Measurements from ENCODE around the gene ZNF189. TPM values are rescaled to one million over a fixed set of nuclear protein-coding genes. Genes with fewer than 3 reads are reported as not detected.

Gene ZNF189
- total RNA-seq, 1 experiment from 2014 or later: 17.4 TPM

DNA sequence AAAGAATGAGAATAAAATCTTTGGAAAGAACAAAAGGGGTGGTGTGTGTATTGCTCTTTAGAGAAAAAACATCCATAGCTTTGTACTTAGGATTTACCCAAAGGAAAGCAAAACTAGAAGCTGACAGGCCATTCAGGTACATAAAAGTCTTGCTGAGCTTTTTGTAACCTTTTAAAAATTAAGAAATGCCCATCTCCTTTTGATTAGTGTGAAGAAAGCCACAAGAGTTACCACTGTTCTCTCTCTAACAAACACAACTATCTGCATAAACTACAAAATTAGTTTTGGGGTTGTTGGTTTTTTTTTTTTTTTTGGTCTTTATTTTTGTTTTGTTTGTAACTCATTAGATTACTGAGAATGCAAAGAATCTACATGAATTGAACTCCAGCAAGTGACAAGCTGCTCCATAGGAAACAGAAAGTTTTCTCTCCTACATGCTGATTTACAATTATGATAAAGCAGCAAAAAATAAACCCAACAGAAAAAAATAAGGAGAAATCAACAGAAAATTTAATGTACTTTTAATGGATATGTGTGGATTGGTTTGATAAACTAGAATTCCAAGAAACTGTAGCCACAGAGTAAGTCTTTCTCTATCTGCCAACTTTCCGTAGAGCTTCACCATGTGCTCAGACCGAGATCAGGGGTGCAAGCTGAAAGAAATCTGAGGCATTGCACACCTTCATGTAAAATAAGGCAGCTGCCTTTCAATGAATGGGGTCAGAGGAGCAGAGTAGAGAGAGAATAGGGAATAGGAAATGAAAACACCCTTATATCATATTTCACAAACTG lies 26.1 kb upstream of the ZNF189 start:
- H3K4me1 Mint-ChIP-seq (ENCODE audit: insufficient read depth, unreplicated experiment): no peaks in the 10 kb centered on the region
- CTCF ChIA-PET: interaction anchor here (0.6 to 5.2 kb wide), 5 partner anchors 10 to 1153 kb away, joined by 3 to 42 read pairs (median 3); no protein-coding TSS in a partner anchor

GRCh38 chr9:101375546-101375945 lies 23.1 kb upstream of the ZNF189 start:
- no peaks in the 10 kb centered on the region for H3K9me3 Mint-ChIP-seq (ENCODE audit: unreplicated experiment)
- TF ChIP-seq, protein P1, sequence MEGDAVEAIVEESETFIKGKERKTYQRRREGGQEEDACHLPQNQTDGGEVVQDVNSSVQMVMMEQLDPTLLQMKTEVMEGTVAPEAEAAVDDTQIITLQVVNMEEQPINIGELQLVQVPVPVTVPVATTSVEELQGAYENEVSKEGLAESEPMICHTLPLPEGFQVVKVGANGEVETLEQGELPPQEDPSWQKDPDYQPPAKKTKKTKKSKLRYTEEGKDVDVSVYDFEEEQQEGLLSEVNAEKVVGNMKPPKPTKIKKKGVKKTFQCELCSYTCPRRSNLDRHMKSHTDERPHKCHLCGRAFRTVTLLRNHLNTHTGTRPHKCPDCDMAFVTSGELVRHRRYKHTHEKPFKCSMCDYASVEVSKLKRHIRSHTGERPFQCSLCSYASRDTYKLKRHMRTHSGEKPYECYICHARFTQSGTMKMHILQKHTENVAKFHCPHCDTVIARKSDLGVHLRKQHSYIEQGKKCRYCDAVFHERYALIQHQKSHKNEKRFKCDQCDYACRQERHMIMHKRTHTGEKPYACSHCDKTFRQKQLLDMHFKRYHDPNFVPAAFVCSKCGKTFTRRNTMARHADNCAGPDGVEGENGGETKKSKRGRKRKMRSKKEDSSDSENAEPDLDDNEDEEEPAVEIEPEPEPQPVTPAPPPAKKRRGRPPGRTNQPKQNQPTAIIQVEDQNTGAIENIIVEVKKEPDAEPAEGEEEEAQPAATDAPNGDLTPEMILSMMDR (IDR thresholded peaks at IDR 0.05; ENCODE audit: unreplicated experiment): no peak
- CTCF ChIA-PET: interaction anchor here (3.1 kb wide), 1 partner anchor 13 kb away, joined by 28 read pairs; no protein-coding TSS in a partner anchor
- H3K27ac Mint-ChIP-seq (ENCODE audit: low read depth, unreplicated experiment): no peak overlapping the region
- DNase-seq (ENCODE audit: unreplicated experiment): no peak
- H3K4me1 Mint-ChIP-seq (ENCODE audit: insufficient read depth, unreplicated experiment): no peaks in the 10 kb centered on the region
- intact Hi-C loops (cut with micrococcal nuclease): no loop called here
- POLR2A ChIA-PET: no interaction called here
- no peak overlapping the region for H3K4me3 Mint-ChIP-seq (ENCODE audit: unreplicated experiment)
- no peaks in the 10 kb centered on the region for H3K27me3 Mint-ChIP-seq (ENCODE audit: insufficient read depth, unreplicated experiment)
- no TSS peak for BruUV-seq (replicated peaks)
- no peaks in the 10 kb centered on the region for H3K36me3 Mint-ChIP-seq (ENCODE audit: insufficient read depth, unreplicated experiment)

More for the DNA sequence above, 26.1 kb upstream of the ZNF189 start:
- H3K9me3 Mint-ChIP-seq (ENCODE audit: unreplicated experiment): no peaks in the 10 kb centered on the region
- POLR2A ChIA-PET: interaction anchor here (1.5 kb wide), 1 partner anchor 16 kb away, joined by 6 read pairs; no protein-coding TSS in a partner anchor
- H3K27ac Mint-ChIP-seq (ENCODE audit: low read depth, unreplicated experiment): no peak overlapping the region
- DNase-seq (ENCODE audit: unreplicated experiment): no peak
- intact Hi-C loops (cut with micrococcal nuclease): no loop called here
- H3K36me3 Mint-ChIP-seq (ENCODE audit: insufficient read depth, unreplicated experiment): no peaks in the 10 kb centered on the region
- TF ChIP-seq, protein P1 (IDR thresholded peaks at IDR 0.05; ENCODE audit: unreplicated experiment): no peak
- BruUV-seq (replicated peaks): no TSS peak
- no peak overlapping the region for H3K4me3 Mint-ChIP-seq (ENCODE audit: unreplicated experiment)
- H3K27me3 Mint-ChIP-seq (ENCODE audit: insufficient read depth, unreplicated experiment): no peaks in the 10 kb centered on the region

DNA sequence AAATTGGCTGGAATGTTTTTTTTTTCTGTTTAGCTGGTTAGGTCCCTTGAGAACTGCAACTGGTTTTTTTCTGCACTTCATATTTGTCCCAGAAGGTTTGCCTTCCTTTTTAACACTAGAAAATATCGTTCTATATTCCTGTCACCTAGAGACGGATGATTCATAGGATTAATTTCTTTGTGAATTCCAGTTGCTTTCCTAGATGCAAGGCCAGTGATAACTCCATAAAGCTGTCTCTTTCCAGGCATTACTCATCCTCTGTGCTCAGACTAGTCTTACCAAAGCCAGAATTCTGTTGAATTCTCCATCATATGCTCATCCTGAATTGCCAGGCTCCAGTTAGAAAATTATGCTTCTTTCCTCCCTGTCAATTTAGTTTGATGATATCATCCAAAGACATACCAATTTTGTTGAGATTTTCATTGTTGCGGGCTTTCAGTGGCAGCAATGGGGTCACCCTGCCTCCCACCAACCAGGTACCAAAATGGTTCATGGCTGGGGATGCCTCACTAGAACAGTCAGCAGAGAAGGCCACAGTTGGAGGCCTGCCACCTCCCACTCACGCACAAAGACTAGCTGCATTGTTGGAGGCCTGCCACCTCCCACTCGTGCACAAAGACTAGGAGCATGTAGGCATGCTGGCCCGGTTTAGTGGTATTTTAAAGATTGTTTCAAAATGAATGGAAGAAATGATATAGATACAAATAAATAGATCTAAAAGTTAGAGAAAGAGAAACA lies 22.4 kb upstream of the ZNF189 start:
- BruUV-seq (replicated peaks): no TSS peak
- no peaks in the 10 kb centered on the region for H3K4me1 Mint-ChIP-seq (ENCODE audit: insufficient read depth, unreplicated experiment)
- intact Hi-C loops (cut with micrococcal nuclease): no loop called here
- no peak for DNase-seq (ENCODE audit: unreplicated experiment)
- TF ChIP-seq, protein P1 (IDR thresholded peaks at IDR 0.05; ENCODE audit: unreplicated experiment): no peak
- H3K27me3 Mint-ChIP-seq (ENCODE audit: insufficient read depth, unreplicated experiment): no peaks in the 10 kb centered on the region
- no peak overlapping the region for H3K4me3 Mint-ChIP-seq (ENCODE audit: unreplicated experiment)
- no peaks in the 10 kb centered on the region for H3K36me3 Mint-ChIP-seq (ENCODE audit: insufficient read depth, unreplicated experiment)
- CTCF ChIA-PET: interaction anchor here (0.6 to 3.1 kb wide), 3 partner anchors 12 to 1041 kb away, joined by 3 to 28 read pairs (median 3); no protein-coding TSS in a partner anchor
- H3K9me3 Mint-ChIP-seq (ENCODE audit: unreplicated experiment): no peaks in the 10 kb centered on the region
- POLR2A ChIA-PET: interaction anchor here (1.1 to 1.8 kb wide), 2 partner anchors 7 to 23 kb away, joined by 3 to 6 read pairs; partner anchors contain the start of genes MRPL50 and ZNF189
- no peak overlapping the region for H3K27ac Mint-ChIP-seq (ENCODE audit: low read depth, unreplicated experiment)

- no peak overlapping the region for H3K4me3 Mint-ChIP-seq (ENCODE audit: unreplicated experiment)
- H3K4me1 Mint-ChIP-seq (ENCODE audit: insufficient read depth, unreplicated experiment): no peaks in the 10 kb centered on the region
- TF ChIP-seq, protein P1 (IDR thresholded peaks at IDR 0.05; ENCODE audit: unreplicated experiment): no peak
- intact Hi-C loops (cut with micrococcal nuclease): loop anchor here (10.0 kb wide), 1 partner anchor 665 kb away; no protein-coding TSS in a partner anchor
- no peak for DNase-seq (ENCODE audit: unreplicated experiment)
- no peaks in the 10 kb centered on the region for H3K36me3 Mint-ChIP-seq (ENCODE audit: insufficient read depth, unreplicated experiment)
- no peak overlapping the region for H3K27ac Mint-ChIP-seq (ENCODE audit: low read depth, unreplicated experiment)
- H3K27me3 Mint-ChIP-seq (ENCODE audit: insufficient read depth, unreplicated experiment): no peaks in the 10 kb centered on the region
- ChIA-PET CTCF (interaction anchor here (0.7 to 1.9 kb wide), 2 partner anchors 8 to 261 kb away, joined by 5 read pairs; no protein-coding TSS in a partner anchor), POLR2A (no interaction called here)
- H3K9me3 Mint-ChIP-seq (ENCODE audit: unreplicated experiment): no peaks in the 10 kb centered on the region
- BruUV-seq (replicated peaks): no TSS peak
These were observed 18.4 kb upstream of the ZNF189 start for GRCh38 chr9:101380295-101380694.
